GM06990 (cell line): ENCODE measurements around the gene L3MBTL4.

Experiments used
- DNase-seq: peaks from one replicate; pipeline ENCODE4 v3.0.0-alpha.2; 2011; ENCODE audit not compliant: insufficient read length; ENCODE audit errors: extremely low read depth
- H3K27me3 ChIP-seq: replicated peaks from 2 replicates; pipeline ENCODE4 v1.6.0; 2011; ENCODE audit warnings: low read length; ENCODE audit not compliant: control insufficient read depth, insufficient read depth
- H3K36me3 ChIP-seq: 2 replicates; pipeline ENCODE4 v1.5.1; 2011; ENCODE audit warnings: low read length; ENCODE audit not compliant: control insufficient read depth, insufficient read depth
- H3K4me3 ChIP-seq: replicated peaks from 2 replicates; pipeline ENCODE4 v1.5.1; 2011; ENCODE audit warnings: low read depth, mild to moderate bottlenecking, control low read depth, low read length
- TF ChIP-seq, protein P1 (sequence below): IDR thresholded peaks from 2 replicates; pipeline ENCODE4 v1.5.1; 2011; ENCODE audit warnings: low read length, control low read depth, mild to moderate bottlenecking, inconsistent platforms; ENCODE audit not compliant: insufficient read depth, poor library complexity, severe bottlenecking

L3MBTL4 gene

DNA sequence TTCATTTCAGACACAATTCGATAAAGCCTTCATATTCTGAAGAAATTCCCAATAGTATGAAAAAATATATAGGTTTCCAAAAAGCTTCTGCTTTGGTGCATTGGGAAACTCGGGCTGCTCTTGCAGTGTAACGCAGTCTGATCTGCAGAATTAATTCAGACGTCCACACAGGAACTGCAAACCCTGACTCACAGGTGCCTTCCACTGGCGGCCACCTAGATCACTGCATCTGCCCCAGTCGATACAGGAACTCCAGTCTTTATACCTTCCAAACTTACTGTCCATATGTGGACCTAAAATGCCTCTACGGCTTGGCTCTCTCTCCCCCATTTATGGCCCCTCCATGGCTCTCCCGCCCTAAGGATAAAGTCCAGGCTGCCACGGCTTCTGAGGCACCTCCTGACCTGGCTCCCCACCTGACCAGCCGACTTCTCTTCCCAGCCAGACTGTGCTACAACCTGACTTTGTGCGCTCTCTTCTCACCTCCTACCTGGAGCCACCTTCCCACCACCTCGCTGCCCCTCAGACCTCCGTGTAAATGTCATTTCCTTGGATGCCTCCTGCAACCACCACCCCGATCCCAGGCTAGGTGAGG, 39.7 kb downstream of the L3MBTL4 start:
- Histone ChIP-seq H3K36me3 (no peaks in the 10 kb centered on the region), H3K27me3 (no peaks in the 10 kb centered on the region), H3K4me3 (no peak overlapping the region)
- TF ChIP-seq, protein P1, sequence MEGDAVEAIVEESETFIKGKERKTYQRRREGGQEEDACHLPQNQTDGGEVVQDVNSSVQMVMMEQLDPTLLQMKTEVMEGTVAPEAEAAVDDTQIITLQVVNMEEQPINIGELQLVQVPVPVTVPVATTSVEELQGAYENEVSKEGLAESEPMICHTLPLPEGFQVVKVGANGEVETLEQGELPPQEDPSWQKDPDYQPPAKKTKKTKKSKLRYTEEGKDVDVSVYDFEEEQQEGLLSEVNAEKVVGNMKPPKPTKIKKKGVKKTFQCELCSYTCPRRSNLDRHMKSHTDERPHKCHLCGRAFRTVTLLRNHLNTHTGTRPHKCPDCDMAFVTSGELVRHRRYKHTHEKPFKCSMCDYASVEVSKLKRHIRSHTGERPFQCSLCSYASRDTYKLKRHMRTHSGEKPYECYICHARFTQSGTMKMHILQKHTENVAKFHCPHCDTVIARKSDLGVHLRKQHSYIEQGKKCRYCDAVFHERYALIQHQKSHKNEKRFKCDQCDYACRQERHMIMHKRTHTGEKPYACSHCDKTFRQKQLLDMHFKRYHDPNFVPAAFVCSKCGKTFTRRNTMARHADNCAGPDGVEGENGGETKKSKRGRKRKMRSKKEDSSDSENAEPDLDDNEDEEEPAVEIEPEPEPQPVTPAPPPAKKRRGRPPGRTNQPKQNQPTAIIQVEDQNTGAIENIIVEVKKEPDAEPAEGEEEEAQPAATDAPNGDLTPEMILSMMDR = no peak
- DNase-seq = no peak

GRCh38 chr18:6374340-6374739, 40.4 kb downstream of the L3MBTL4 start:
- no peak for DNase-seq
- H3K27me3 ChIP-seq = no peaks in the 10 kb centered on the region
- no peaks in the 10 kb centered on the region for H3K36me3 ChIP-seq
- TF ChIP-seq, protein P1 = no peak
- H3K4me3 ChIP-seq = no peak overlapping the region

GRCh38 chr18:6373187-6373586, 41.5 kb downstream of the L3MBTL4 start:
- DNase-seq = no peak
- no peaks in the 10 kb centered on the region for H3K36me3 ChIP-seq
- H3K4me3 ChIP-seq = no peak overlapping the region
- TF ChIP-seq, protein P1 = no peak
- H3K27me3 ChIP-seq = no peaks in the 10 kb centered on the region

DNA sequence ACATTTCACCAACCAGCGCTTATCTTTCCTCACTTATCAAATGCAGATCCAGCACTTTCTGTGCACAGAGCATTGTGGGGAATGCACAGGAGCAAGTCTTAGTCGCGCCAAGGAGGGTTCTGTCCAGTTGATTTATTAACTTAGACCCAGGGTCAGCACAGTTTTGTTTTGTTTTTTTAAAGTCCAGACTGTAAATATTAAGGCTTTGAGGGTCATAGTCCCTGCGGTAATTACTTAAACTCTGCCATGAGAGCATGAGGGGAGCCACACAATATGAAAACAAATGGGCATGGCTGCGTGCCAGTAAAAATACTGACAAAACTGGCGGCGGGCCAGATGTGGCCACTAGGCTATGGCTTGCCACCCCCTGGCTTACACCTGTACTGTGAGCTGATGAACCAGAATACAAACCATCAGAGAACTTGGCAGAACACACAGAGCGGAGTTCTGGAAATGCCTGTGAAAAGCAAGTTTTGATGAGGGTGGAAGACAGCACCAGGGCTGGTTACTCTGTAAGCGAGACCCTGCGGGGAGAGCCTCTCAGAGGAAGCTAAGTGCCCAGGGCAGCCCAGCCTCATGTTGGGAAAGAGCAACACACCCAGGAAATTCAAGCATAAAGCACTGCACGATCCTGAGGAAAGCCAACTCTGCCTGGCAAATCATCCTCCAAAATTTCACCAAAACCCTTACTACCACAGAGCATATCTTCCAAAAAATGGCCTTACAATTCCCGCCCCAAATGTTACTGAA, 43.6 kb downstream of the L3MBTL4 start:
- Histone ChIP-seq H3K27me3 (no peaks in the 10 kb centered on the region), H3K4me3 (no peak overlapping the region), H3K36me3 (no peaks in the 10 kb centered on the region)
- no peak for DNase-seq
- TF ChIP-seq, protein P1 = no peak

DNA sequence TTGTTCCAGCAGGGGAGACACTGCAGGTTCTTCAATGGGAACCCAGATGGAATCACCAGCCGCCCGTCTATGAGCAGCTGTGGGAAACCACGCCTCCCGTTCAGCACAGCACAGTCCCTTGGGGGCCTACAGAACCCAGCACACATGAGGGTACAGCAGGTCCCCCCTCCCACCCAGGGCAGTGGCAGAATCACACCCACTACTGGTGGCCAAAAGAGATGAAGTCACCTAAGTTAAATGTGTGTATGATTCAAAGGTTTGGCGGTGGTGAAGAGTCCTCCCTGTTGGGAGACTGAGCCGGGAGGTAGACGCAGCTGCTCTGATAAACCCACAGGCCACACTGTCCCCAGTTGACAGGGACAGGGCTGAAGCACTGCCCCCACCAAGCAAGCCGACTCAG, 44.3 kb downstream of the L3MBTL4 start:
- TF ChIP-seq, protein P1 = no peak
- no peak overlapping the region for H3K4me3 ChIP-seq
- no peak for DNase-seq
- H3K27me3 ChIP-seq = no peaks in the 10 kb centered on the region
- no peaks in the 10 kb centered on the region for H3K36me3 ChIP-seq
